Measurements from ENCODE around the gene KLHL1.

The KLHL1 gene

GRCh38 chr13:70014337-70014736 is 93.9 kb downstream of the KLHL1 start:
- no peak for FAIRE-seq

GRCh38 chr13:69999875-70000274 is 108.4 kb downstream of the KLHL1 start:
- no peak for FAIRE-seq

- FAIRE-seq, result no peak
Observed at GRCh38 chr13:69997061-69997460, 111.2 kb downstream of the KLHL1 start.

GRCh38 chr13:69980799-69981198 is 127.5 kb downstream of the KLHL1 start:
- FAIRE-seq, result no peak

GRCh38 chr13:69975496-69975895 is 132.8 kb downstream of the KLHL1 start:
- FAIRE-seq, result no peak

- no peak for FAIRE-seq
Observed at GRCh38 chr13:69970520-69970919, 137.7 kb downstream of the KLHL1 start.

- no peak for FAIRE-seq
Observed at GRCh38 chr13:69959046-69959445, 149.2 kb downstream of the KLHL1 start.

GRCh38 chr13:69956839-69957238 is 151.4 kb downstream of the KLHL1 start:
- no peak for FAIRE-seq

GRCh38 chr13:69956349-69956748 is 151.9 kb downstream of the KLHL1 start:
- FAIRE-seq, result no peak

- FAIRE-seq, result no peak
Observed at GRCh38 chr13:69955271-69955670, 153.0 kb downstream of the KLHL1 start.

GRCh38 chr13:69951412-69951811 is 156.8 kb downstream of the KLHL1 start:
- FAIRE-seq, result no peak

- FAIRE-seq, result no peak
Observed at GRCh38 chr13:69950160-69950559, 158.1 kb downstream of the KLHL1 start.

GRCh38 chr13:69948016-69948415 is 160.2 kb downstream of the KLHL1 start:
- FAIRE-seq, result no peak

GRCh38 chr13:69947582-69947981 is 160.7 kb downstream of the KLHL1 start:
- no peak for FAIRE-seq

GRCh38 chr13:69946511-69946910 is 161.7 kb downstream of the KLHL1 start:
- FAIRE-seq, result no peak

GRCh38 chr13:69935043-69935442 is 173.2 kb downstream of the KLHL1 start:
- peak; percentile 60 for FAIRE-seq

GRCh38 chr13:69928262-69928661 is 180.0 kb downstream of the KLHL1 start:
- FAIRE-seq, result no peak

- no peak for FAIRE-seq
Observed at GRCh38 chr13:69921156-69921555, 187.1 kb downstream of the KLHL1 start.

- FAIRE-seq, result no peak
Observed at GRCh38 chr13:69912630-69913029, 195.6 kb downstream of the KLHL1 start.

GRCh38 chr13:69910800-69911199 is 197.5 kb downstream of the KLHL1 start:
- FAIRE-seq, result no peak

GRCh38 chr13:69904784-69905183 is 203.5 kb downstream of the KLHL1 start:
- FAIRE-seq, result no peak

- no peak for FAIRE-seq
Observed at GRCh38 chr13:69903081-69903480, 205.2 kb downstream of the KLHL1 start.

GRCh38 chr13:69882451-69882850 is 225.8 kb downstream of the KLHL1 start:
- no peak for FAIRE-seq

GRCh38 chr13:69879936-69880335 is 228.3 kb downstream of the KLHL1 start:
- FAIRE-seq, result no peak

GRCh38 chr13:69872321-69873047 is 235.8 kb downstream of the KLHL1 start:
- no peak for FAIRE-seq

Measured in G401.6 (cell line).